ENCODE results near the gene MAP1B.

MAP1B gene

GRCh38 chr5:72145348-72145747 lies 38.1 kb downstream of the MAP1B start:
- in situ Hi-C loops (cut with MboI; ENCODE audit: low sequenced_read_pairs, unreplicated experiment): no loop called here
- TF ChIP-seq CTCF (IDR thresholded peaks at IDR 0.05; ENCODE audit: borderline replicate concordance, control extremely low read depth, extremely low read depth, insufficient read depth, missing control alignments): no peak
- DNase-seq (ENCODE audit: low spot score): no peak

- in situ Hi-C loops (cut with MboI; ENCODE audit: low sequenced_read_pairs, unreplicated experiment): no loop called here
- no peak for DNase-seq (ENCODE audit: low spot score)
- TF ChIP-seq CTCF (IDR thresholded peaks at IDR 0.05; ENCODE audit: borderline replicate concordance, control extremely low read depth, extremely low read depth, insufficient read depth, missing control alignments): no peak
Observed at GRCh38 chr5:72146056-72146455, 38.8 kb downstream of the MAP1B start.

GRCh38 chr5:72147569-72147968 lies 40.3 kb downstream of the MAP1B start:
- in situ Hi-C loops (cut with MboI; ENCODE audit: low sequenced_read_pairs, unreplicated experiment): no loop called here
- no peak for DNase-seq (ENCODE audit: low spot score)
- no peak for TF ChIP-seq CTCF (IDR thresholded peaks at IDR 0.05; ENCODE audit: borderline replicate concordance, control extremely low read depth, extremely low read depth, insufficient read depth, missing control alignments)

- DNase-seq (ENCODE audit: low spot score): no peak
- in situ Hi-C loops (cut with MboI; ENCODE audit: low sequenced_read_pairs, unreplicated experiment): no loop called here
- TF ChIP-seq CTCF (IDR thresholded peaks at IDR 0.05; ENCODE audit: borderline replicate concordance, control extremely low read depth, extremely low read depth, insufficient read depth, missing control alignments): no peak
Observed at GRCh38 chr5:72149742-72150141, 42.5 kb downstream of the MAP1B start.

GRCh38 chr5:72151169-72151568 lies 43.9 kb downstream of the MAP1B start:
- no peak for TF ChIP-seq CTCF (IDR thresholded peaks at IDR 0.05; ENCODE audit: borderline replicate concordance, control extremely low read depth, extremely low read depth, insufficient read depth, missing control alignments)
- in situ Hi-C loops (cut with MboI; ENCODE audit: low sequenced_read_pairs, unreplicated experiment): no loop called here
- DNase-seq (ENCODE audit: low spot score): no peak

- no peak for TF ChIP-seq CTCF (IDR thresholded peaks at IDR 0.05; ENCODE audit: borderline replicate concordance, control extremely low read depth, extremely low read depth, insufficient read depth, missing control alignments)
- no peak for DNase-seq (ENCODE audit: low spot score)
- in situ Hi-C loops (cut with MboI; ENCODE audit: low sequenced_read_pairs, unreplicated experiment): no loop called here
Observed at GRCh38 chr5:72151646-72152045, 44.4 kb downstream of the MAP1B start.

- DNase-seq (ENCODE audit: low spot score): no peak
- in situ Hi-C loops (cut with MboI; ENCODE audit: low sequenced_read_pairs, unreplicated experiment): no loop called here
- no peak for TF ChIP-seq CTCF (IDR thresholded peaks at IDR 0.05; ENCODE audit: borderline replicate concordance, control extremely low read depth, extremely low read depth, insufficient read depth, missing control alignments)
Observed at GRCh38 chr5:72152545-72152944, 45.3 kb downstream of the MAP1B start.

Measured in GM13976 (cell line).